Subcutaneous adipose tissue (tissue), 4 donors: Measurements from ENCODE around the gene NTM. TPM values are rescaled to one million over a fixed set of nuclear protein-coding genes. Genes with fewer than 3 reads are reported as not detected.

Experiments used
- CTCF ChIP-seq: fragments of 450-650 bp; IDR thresholded peaks from one replicate; pipeline ENCODE4 v1.5.1; 2016; ENCODE audit warnings: low read depth, mild to moderate bottlenecking, control low read depth, antibody characterized with exemption, moderate library complexity
- total RNA-seq, 4 donors: library from RNA; depleted of rRNA; stranded (reverse); fragments of >200 nt; gene quantifications; one replicate each; pipeline ENCODE4 v1.1.0, GENCODE V29; 2016

Gene NTM
- total RNA-seq, 4 donors from 2014 or later = 1.5 to 5.7 (median 1.7) TPM

GRCh38 chr11:131832079-131832478 lies 461.7 kb downstream of the NTM start:
- no peak for TF ChIP-seq CTCF

GRCh38 chr11:131833366-131833765 lies 463.0 kb downstream of the NTM start:
- no peak for TF ChIP-seq CTCF

- no peak for TF ChIP-seq CTCF
Observed at GRCh38 chr11:131837562-131837961, 467.1 kb downstream of the NTM start.

- TF ChIP-seq CTCF = no peak
Observed at GRCh38 chr11:131838016-131838415, 467.6 kb downstream of the NTM start.

GRCh38 chr11:131839326-131839725 lies 468.9 kb downstream of the NTM start:
- TF ChIP-seq CTCF = no peak

GRCh38 chr11:131840545-131840944 lies 470.1 kb downstream of the NTM start:
- TF ChIP-seq CTCF = no peak

- no peak for TF ChIP-seq CTCF
Observed at GRCh38 chr11:131841028-131841427, 470.6 kb downstream of the NTM start.
